Mesendoderm (in vitro differentiated cells): Measurements from ENCODE around the gene DYSF.

Source experiments
- DNase-seq: peaks from one replicate; pipeline ENCODE4 v3.0.0; 2013
- H2AK5ac ChIP-seq: 2 replicates; pipeline ENCODE4 v1.6.1; 2013; ENCODE audit warnings: low read length, inconsistent platforms
- H2BK120ac ChIP-seq: 2 replicates; pipeline ENCODE4 v1.6.1; 2013; ENCODE audit warnings: low read depth, mild to moderate bottlenecking, low read length, moderate library complexity, mixed read lengths
- H2BK15ac ChIP-seq: replicated peaks from 2 replicates; pipeline ENCODE4 v1.6.1; 2013; ENCODE audit warnings: low read depth, mild to moderate bottlenecking, moderate library complexity
- H2BK5ac ChIP-seq: 2 replicates; pipeline ENCODE4 v1.6.1; 2013; ENCODE audit warnings: low read length, inconsistent platforms
- H3K18ac ChIP-seq: 2 replicates; pipeline ENCODE4 v1.6.1; 2013; ENCODE audit warnings: mild to moderate bottlenecking, low read length, mixed read lengths
- H3K23ac ChIP-seq: one replicate; pipeline ENCODE4 v1.6.1; 2013; ENCODE audit warnings: low read length
- H3K27ac ChIP-seq: 2 replicates; pipeline ENCODE4 v1.5.1; 2013; ENCODE audit warnings: low read depth, mild to moderate bottlenecking, inconsistent platforms, low read length, moderate library complexity
- H3K27me3 ChIP-seq: 2 replicates; pipeline ENCODE4 v1.6.1; 2013; ENCODE audit warnings: low read length, control low read depth, mild to moderate bottlenecking, inconsistent platforms; ENCODE audit not compliant: insufficient read depth, poor library complexity
- H3K36me3 ChIP-seq: 2 replicates; pipeline ENCODE4 v1.6.1; 2013; ENCODE audit warnings: low read length, inconsistent platforms; ENCODE audit not compliant: control insufficient read depth, insufficient read depth
- H3K4ac ChIP-seq: one replicate; pipeline ENCODE4 v1.6.1; 2013; ENCODE audit warnings: low read depth, mild to moderate bottlenecking, low read length, moderate library complexity
- H3K4me1 ChIP-seq: 2 replicates; pipeline ENCODE4 v1.6.1; 2013; ENCODE audit warnings: low read depth, low read length, inconsistent platforms; ENCODE audit not compliant: control insufficient read depth
- H3K4me2 ChIP-seq: 2 replicates; pipeline ENCODE4 v1.6.1; 2013; ENCODE audit warnings: low read length
- H3K4me3 ChIP-seq: 2 replicates; pipeline ENCODE4 v1.5.1; 2013; ENCODE audit warnings: mild to moderate bottlenecking, low read length
- H3K56ac ChIP-seq: one replicate; pipeline ENCODE4 v1.6.1; 2013; ENCODE audit warnings: low read length
- H3K79me1 ChIP-seq: 2 replicates; pipeline ENCODE4 v1.6.1; 2013; ENCODE audit warnings: low read length, inconsistent platforms
- H3K79me2 ChIP-seq: 2 replicates; pipeline ENCODE4 v1.6.1; 2013; ENCODE audit warnings: mild to moderate bottlenecking, low read length; ENCODE audit not compliant: control insufficient read depth, insufficient read depth
- H3K9ac ChIP-seq: 2 replicates; pipeline ENCODE4 v1.6.1; 2013; ENCODE audit warnings: low read length, inconsistent platforms
- H4K5ac ChIP-seq: one replicate; pipeline ENCODE4 v1.6.1; 2013; ENCODE audit warnings: low read length
- H4K8ac ChIP-seq: one replicate; pipeline ENCODE4 v1.6.1; 2013; ENCODE audit warnings: low read depth, mild to moderate bottlenecking, control low read depth, low read length, moderate library complexity
- WGBS: extraction: QIAGEN DNeasy Blood & Tissue Kit; methylation state at CpG from one replicate; pipeline ENCODE4 v1.1.7; 2013; ENCODE audit warnings: low lambda C conversion rate, missing lambda C conversion rate; ENCODE audit not compliant: insufficient coverage; ENCODE audit errors: extremely low coverage; 5-methylcytosine and 5-hydroxymethylcytosine counted together

The DYSF gene

GRCh38 chr2:71454221-71455010, 1.1 kb downstream of the DYSF start:
- no CpG with 5 or more reads among the region's 17 CpGs for WGBS
- Histone ChIP-seq H3K4me1 (peaks cover 21% of the 10 kb centered on the region), H3K4me3 (no peak overlapping the region)

GRCh38 chr2:71455011-71455740, 1.8 kb downstream of the DYSF start:
- Histone ChIP-seq H3K79me1 (no peaks in the 10 kb centered on the region), H3K36me3 (no peaks in the 10 kb centered on the region), H3K18ac (peak overlapping the region; percentile 2), H3K4me2 (no peak overlapping the region), H3K4ac (peak overlapping the region; percentile 17), H3K79me2 (no peaks in the 10 kb centered on the region), H4K8ac (no peak overlapping the region), H3K9ac (peak overlapping the region; percentile 41), H4K5ac (no peak overlapping the region), H2AK5ac (peak overlapping the region; percentile 6), H2BK120ac (no peak overlapping the region), H2BK15ac (no peak overlapping the region), H2BK5ac (peak overlapping the region; percentile 67), H3K4me1 (peaks cover 21% of the 10 kb centered on the region), H3K4me3 (no peak overlapping the region), H3K23ac (no peak overlapping the region), H3K27me3 (no peaks in the 10 kb centered on the region), H3K27ac (peak overlapping the region; percentile 75), H3K56ac (peak overlapping the region; percentile 87)
- no CpG with 5 or more reads among the region's 8 CpGs for WGBS
- peak; percentile 37 for DNase-seq

More at GRCh38 chr2:71454221-71455010, 1.1 kb downstream of the DYSF start:
- Histone ChIP-seq H3K23ac (no peak overlapping the region), H3K27ac (no peak overlapping the region), H3K56ac (peak overlapping the region; percentile 75), H4K5ac (no peak overlapping the region), H2BK120ac (no peak overlapping the region), H3K79me1 (no peaks in the 10 kb centered on the region), H4K8ac (no peak overlapping the region), H3K4ac (no peak overlapping the region), H3K18ac (no peak overlapping the region), H3K4me2 (peak overlapping the region; percentile 65), H3K79me2 (no peaks in the 10 kb centered on the region), H2BK15ac (no peak overlapping the region), H2BK5ac (no peak overlapping the region), H3K36me3 (no peaks in the 10 kb centered on the region), H3K9ac (peak overlapping the region; percentile 39), H3K27me3 (no peaks in the 10 kb centered on the region), H2AK5ac (no peak overlapping the region)
- DNase-seq = peak; percentile 75

GRCh38 chr2:71455741-71456569, 2.6 kb downstream of the DYSF start:
- no CpG with 5 or more reads among the region's 6 CpGs for WGBS

GRCh38 chr2:71456617-71457016, 3.3 kb downstream of the DYSF start:
- H3K27ac ChIP-seq = peak overlapping the region; percentile 75
- no peaks in the 10 kb centered on the region for H3K79me1 ChIP-seq
- no peak overlapping the region for H2BK15ac ChIP-seq
- H3K56ac ChIP-seq = peak overlapping the region; percentile 87
- H2BK5ac ChIP-seq = peak overlapping the region; percentile 65
- no peak overlapping the region for H4K8ac ChIP-seq
- DNase-seq = peak; percentile 58
- peak overlapping the region; percentile 13 for H4K5ac ChIP-seq
- peak overlapping the region; percentile 41 for H3K9ac ChIP-seq
- H3K4me3 ChIP-seq = no peak overlapping the region
- no peak overlapping the region for H2AK5ac ChIP-seq
- H3K36me3 ChIP-seq = no peaks in the 10 kb centered on the region
- peaks cover 25% of the 10 kb centered on the region for H3K4me1 ChIP-seq
- H3K23ac ChIP-seq = no peak overlapping the region
- H3K4me2 ChIP-seq = no peak overlapping the region
- no CpG with 5 or more reads among the region's 1 CpG for WGBS
- H2BK120ac ChIP-seq = no peak overlapping the region
- peak overlapping the region; percentile 33 for H3K18ac ChIP-seq
- no peaks in the 10 kb centered on the region for H3K79me2 ChIP-seq
- no peak overlapping the region for H3K4ac ChIP-seq
- H3K27me3 ChIP-seq = no peaks in the 10 kb centered on the region

More at GRCh38 chr2:71455741-71456569, 2.6 kb downstream of the DYSF start:
- no peak overlapping the region for H4K8ac ChIP-seq
- H3K4me3 ChIP-seq = no peak overlapping the region
- peak overlapping the region; percentile 41 for H3K9ac ChIP-seq
- H2BK5ac ChIP-seq = peak overlapping the region; percentile 67
- no peak overlapping the region for H2BK120ac ChIP-seq
- H3K27ac ChIP-seq = peak overlapping the region; percentile 75
- H4K5ac ChIP-seq = peak overlapping the region; percentile 13
- peak overlapping the region; percentile 33 for H3K18ac ChIP-seq
- H3K4me1 ChIP-seq = peaks cover 22% of the 10 kb centered on the region
- no peak overlapping the region for H3K23ac ChIP-seq
- peak; percentile 83 for DNase-seq
- H3K4ac ChIP-seq = peak overlapping the region; percentile 17
- H2AK5ac ChIP-seq = no peak overlapping the region
- H3K56ac ChIP-seq = peak overlapping the region; percentile 87
- no peak overlapping the region for H2BK15ac ChIP-seq
- no peaks in the 10 kb centered on the region for H3K79me2 ChIP-seq
- no peak overlapping the region for H3K4me2 ChIP-seq
- H3K36me3 ChIP-seq = no peaks in the 10 kb centered on the region
- no peaks in the 10 kb centered on the region for H3K27me3 ChIP-seq
- no peaks in the 10 kb centered on the region for H3K79me1 ChIP-seq

- Histone ChIP-seq H3K27me3 (no peaks in the 10 kb centered on the region), H3K27ac (no peak overlapping the region), H3K36me3 (no peaks in the 10 kb centered on the region), H4K8ac (no peak overlapping the region), H3K56ac (no peak overlapping the region), H2AK5ac (no peak overlapping the region), H3K23ac (no peak overlapping the region), H4K5ac (no peak overlapping the region), H3K4ac (no peak overlapping the region), H3K4me2 (no peak overlapping the region), H3K79me1 (no peaks in the 10 kb centered on the region), H3K9ac (no peak overlapping the region), H2BK15ac (no peak overlapping the region), H3K4me1 (peaks cover 25% of the 10 kb centered on the region), H3K79me2 (no peaks in the 10 kb centered on the region), H3K18ac (no peak overlapping the region), H2BK120ac (no peak overlapping the region), H2BK5ac (no peak overlapping the region), H3K4me3 (no peak overlapping the region)
- DNase-seq = no peak
- no CpG with 5 or more reads among the region's 9 CpGs for WGBS
These were observed 4.0 kb downstream of the DYSF start for GRCh38 chr2:71457123-71457915.
